GM19395 (cell line): ENCODE results near the gene THAP6.

Experiments
- ATAC-seq: cut with Tn5 transposase; IDR thresholded peaks from one replicate; pipeline ENCODE4 v1.9.1; 2021; ENCODE audit warnings: mild to moderate bottlenecking, moderate library complexity; ENCODE audit not compliant: unreplicated experiment

Gene THAP6

DNA sequence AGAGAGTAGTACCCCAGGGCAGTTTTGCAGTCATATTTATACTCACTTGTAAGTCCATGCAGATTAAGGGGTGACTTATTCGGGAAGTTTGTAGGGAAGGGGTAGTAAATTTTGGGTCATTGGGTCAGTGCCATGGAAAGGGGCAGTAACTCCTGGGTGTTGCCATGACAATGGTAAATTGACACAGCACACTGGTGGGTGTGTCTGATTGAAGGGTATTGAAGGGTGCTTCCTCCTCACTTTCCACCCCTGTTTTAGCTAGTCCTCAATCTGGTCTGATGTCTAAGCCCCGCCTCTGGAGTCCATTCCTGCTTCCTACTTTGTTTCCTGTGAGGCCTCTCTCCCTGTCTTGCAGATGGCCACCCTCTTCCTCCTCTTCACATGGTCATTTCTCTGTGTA lies 53.5 kb downstream of the THAP6 start:
- no peak for ATAC-seq
